ENCODE measurements around the gene MUSTN1. TPM values are rescaled to one million over a fixed set of nuclear protein-coding genes. Genes with fewer than 3 reads are reported as not detected.

The MUSTN1 gene
- total RNA-seq, 1 donor from 2014 or later: not detected

- Mint-ChIP-seq H3K9me3 (ENCODE audit: unreplicated experiment) (no peaks in the 10 kb centered on the region), H3K36me3 (ENCODE audit: low read depth, unreplicated experiment) (no peaks in the 10 kb centered on the region), H3K4me3 (ENCODE audit: unreplicated experiment) (no peak overlapping the region), H3K27ac (ENCODE audit: unreplicated experiment) (no peak overlapping the region), H3K27me3 (ENCODE audit: low read depth, unreplicated experiment) (peaks cover 18% of the 10 kb centered on the region), H3K4me1 (ENCODE audit: low read depth, unreplicated experiment) (peaks cover 4% of the 10 kb centered on the region)
- no peak for FAIRE-seq
- Histone ChIP-seq H3K9me3 (ENCODE audit: insufficient read depth, low read depth, low read length) (no peaks in the 10 kb centered on the region), H3K9ac (ENCODE audit: low read length) (no peak overlapping the region), H2AFZ (ENCODE audit: low read depth, low read length) (no peak overlapping the region), H3K27me3 (ENCODE audit: insufficient read depth, low read length) (no peaks in the 10 kb centered on the region), H3K27ac (ENCODE audit: low read depth, low read length) (no peak overlapping the region), H4K20me1 (ENCODE audit: insufficient read depth, low read length) (no peaks in the 10 kb centered on the region), H3K36me3 (ENCODE audit: insufficient read depth, low read length) (no peaks in the 10 kb centered on the region), H3K4me1 (ENCODE audit: insufficient read depth, low read length) (no peaks in the 10 kb centered on the region), H3K4me2 (ENCODE audit: low read length) (no peak overlapping the region), H3K79me2 (ENCODE audit: insufficient read depth, low read length) (no peaks in the 10 kb centered on the region), H3K4me3 (ENCODE audit: insufficient read depth, low read depth, low read length) (no peak overlapping the region)
- DNase-seq (ENCODE audit: low read depth): no peak
- TF ChIP-seq CTCF (IDR thresholded peaks at IDR 0.05; ENCODE audit: insufficient read depth, low read depth, low read length): no peak
- no peak for TF ChIP-seq EZH2 (IDR thresholded peaks at IDR 0.05; ENCODE audit: insufficient read depth, low read length)
Measured at GRCh38 chr3:52817221-52817620, 17.6 kb downstream of the MUSTN1 start.

- peaks cover 4% of the 10 kb centered on the region for H3K4me1 Mint-ChIP-seq (ENCODE audit: low read depth, unreplicated experiment)
- no peaks in the 10 kb centered on the region for H3K36me3 Mint-ChIP-seq (ENCODE audit: low read depth, unreplicated experiment)
- H3K79me2 ChIP-seq (ENCODE audit: insufficient read depth, low read length): no peaks in the 10 kb centered on the region
Measured at GRCh38 chr3:52816654-52817053, 18.2 kb downstream of the MUSTN1 start.

More at GRCh38 chr3:52816654-52817053, 18.2 kb downstream of the MUSTN1 start:
- no peak for TF ChIP-seq CTCF (IDR thresholded peaks at IDR 0.05; ENCODE audit: insufficient read depth, low read depth, low read length)
- TF ChIP-seq EZH2 (IDR thresholded peaks at IDR 0.05; ENCODE audit: insufficient read depth, low read length): no peak
- Histone ChIP-seq H3K36me3 (ENCODE audit: insufficient read depth, low read length) (no peaks in the 10 kb centered on the region), H4K20me1 (ENCODE audit: insufficient read depth, low read length) (no peaks in the 10 kb centered on the region), H2AFZ (ENCODE audit: low read depth, low read length) (no peak overlapping the region), H3K9ac (ENCODE audit: low read length) (no peak overlapping the region), H3K9me3 (ENCODE audit: insufficient read depth, low read depth, low read length) (no peaks in the 10 kb centered on the region), H3K27me3 (ENCODE audit: insufficient read depth, low read length) (no peaks in the 10 kb centered on the region), H3K4me2 (ENCODE audit: low read length) (no peak overlapping the region), H3K4me1 (ENCODE audit: insufficient read depth, low read length) (no peaks in the 10 kb centered on the region), H3K27ac (ENCODE audit: low read depth, low read length) (no peak overlapping the region), H3K4me3 (ENCODE audit: insufficient read depth, low read depth, low read length) (no peak overlapping the region)
- Mint-ChIP-seq H3K27ac (ENCODE audit: unreplicated experiment) (no peak overlapping the region), H3K27me3 (ENCODE audit: low read depth, unreplicated experiment) (peaks cover 17% of the 10 kb centered on the region), H3K9me3 (ENCODE audit: unreplicated experiment) (no peaks in the 10 kb centered on the region), H3K4me3 (ENCODE audit: unreplicated experiment) (no peak overlapping the region)
- DNase-seq (ENCODE audit: low read depth) (no peak), FAIRE-seq (no peak)
